ENCODE measurements around the gene MDM1.

The MDM1 gene

DNA sequence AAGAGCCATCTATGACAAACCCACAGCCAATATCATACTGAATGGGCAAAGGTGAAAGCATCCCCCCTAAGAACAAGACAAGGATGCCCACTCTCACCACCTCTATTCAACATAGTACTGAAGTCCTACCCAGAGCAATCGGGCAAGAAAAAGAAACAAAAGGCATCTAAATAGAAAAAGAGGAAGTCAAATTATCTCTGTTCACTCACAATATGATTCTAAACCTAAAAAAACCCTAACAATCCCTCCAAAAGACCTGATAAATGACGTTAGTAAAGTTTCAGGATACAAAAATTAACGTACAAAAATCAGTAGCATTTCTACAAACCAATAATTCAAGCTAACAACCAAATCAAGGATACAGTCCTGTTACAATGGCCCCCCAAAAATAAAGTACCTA is 26.9 kb downstream of the MDM1 start:
- ATAC-seq, result no peak
- TF ChIP-seq ZNF8 (CRISPR knock-in tag; IDR thresholded peaks at IDR 0.05) (no peak), PPARA (CRISPR knock-in tag; IDR thresholded peaks at IDR 0.05; ENCODE audit: borderline replicate concordance) (no peak), CSDC2 (CRISPR knock-in tag; IDR thresholded peaks at IDR 0.05) (no peak), ESRRG (CRISPR knock-in tag; IDR thresholded peaks at IDR 0.05) (no peak), ZNF70 (CRISPR knock-in tag; IDR thresholded peaks at IDR 0.05) (no peak), TCF4 (CRISPR knock-in tag; IDR thresholded peaks at IDR 0.05; ENCODE audit: borderline replicate concordance) (no peak), SNAI2 (CRISPR knock-in tag; IDR thresholded peaks at IDR 0.05) (no peak), ZC3H10 (CRISPR knock-in tag; IDR thresholded peaks at IDR 0.05) (no peak), TOX (CRISPR knock-in tag; IDR thresholded peaks at IDR 0.05; ENCODE audit: borderline replicate concordance) (no peak), ZFP3 (CRISPR knock-in tag; IDR thresholded peaks at IDR 0.05) (no peak), ZFP30 (CRISPR knock-in tag; IDR thresholded peaks at IDR 0.05) (no peak), OSR1 (CRISPR knock-in tag; IDR thresholded peaks at IDR 0.05) (no peak)
- TF ChIP-seq, protein P1, sequence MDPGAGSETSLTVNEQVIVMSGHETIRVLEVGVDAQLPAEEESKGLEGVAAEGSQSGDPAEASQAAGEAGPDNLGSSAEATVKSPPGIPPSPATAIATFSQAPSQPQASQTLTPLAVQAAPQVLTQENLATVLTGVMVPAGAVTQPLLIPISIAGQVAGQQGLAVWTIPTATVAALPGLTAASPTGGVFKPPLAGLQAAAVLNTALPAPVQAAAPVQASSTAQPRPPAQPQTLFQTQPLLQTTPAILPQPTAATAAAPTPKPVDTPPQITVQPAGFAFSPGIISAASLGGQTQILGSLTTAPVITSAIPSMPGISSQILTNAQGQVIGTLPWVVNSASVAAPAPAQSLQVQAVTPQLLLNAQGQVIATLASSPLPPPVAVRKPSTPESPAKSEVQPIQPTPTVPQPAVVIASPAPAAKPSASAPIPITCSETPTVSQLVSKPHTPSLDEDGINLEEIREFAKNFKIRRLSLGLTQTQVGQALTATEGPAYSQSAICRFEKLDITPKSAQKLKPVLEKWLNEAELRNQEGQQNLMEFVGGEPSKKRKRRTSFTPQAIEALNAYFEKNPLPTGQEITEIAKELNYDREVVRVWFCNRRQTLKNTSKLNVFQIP (CRISPR knock-in tag; IDR thresholded peaks at IDR 0.05; ENCODE audit: borderline replicate concordance, low read depth), result no peak
- TF ChIP-seq, protein P2, sequence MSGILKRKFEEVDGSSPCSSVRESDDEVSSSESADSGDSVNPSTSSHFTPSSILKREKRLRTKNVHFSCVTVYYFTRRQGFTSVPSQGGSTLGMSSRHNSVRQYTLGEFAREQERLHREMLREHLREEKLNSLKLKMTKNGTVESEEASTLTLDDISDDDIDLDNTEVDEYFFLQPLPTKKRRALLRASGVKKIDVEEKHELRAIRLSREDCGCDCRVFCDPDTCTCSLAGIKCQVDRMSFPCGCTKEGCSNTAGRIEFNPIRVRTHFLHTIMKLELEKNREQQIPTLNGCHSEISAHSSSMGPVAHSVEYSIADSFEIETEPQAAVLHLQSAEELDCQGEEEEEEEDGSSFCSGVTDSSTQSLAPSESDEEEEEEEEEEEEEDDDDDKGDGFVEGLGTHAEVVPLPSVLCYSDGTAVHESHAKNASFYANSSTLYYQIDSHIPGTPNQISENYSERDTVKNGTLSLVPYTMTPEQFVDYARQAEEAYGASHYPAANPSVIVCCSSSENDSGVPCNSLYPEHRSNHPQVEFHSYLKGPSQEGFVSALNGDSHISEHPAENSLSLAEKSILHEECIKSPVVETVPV (CRISPR knock-in tag; IDR thresholded peaks at IDR 0.05), result no peak
- TF ChIP-seq, protein P3, sequence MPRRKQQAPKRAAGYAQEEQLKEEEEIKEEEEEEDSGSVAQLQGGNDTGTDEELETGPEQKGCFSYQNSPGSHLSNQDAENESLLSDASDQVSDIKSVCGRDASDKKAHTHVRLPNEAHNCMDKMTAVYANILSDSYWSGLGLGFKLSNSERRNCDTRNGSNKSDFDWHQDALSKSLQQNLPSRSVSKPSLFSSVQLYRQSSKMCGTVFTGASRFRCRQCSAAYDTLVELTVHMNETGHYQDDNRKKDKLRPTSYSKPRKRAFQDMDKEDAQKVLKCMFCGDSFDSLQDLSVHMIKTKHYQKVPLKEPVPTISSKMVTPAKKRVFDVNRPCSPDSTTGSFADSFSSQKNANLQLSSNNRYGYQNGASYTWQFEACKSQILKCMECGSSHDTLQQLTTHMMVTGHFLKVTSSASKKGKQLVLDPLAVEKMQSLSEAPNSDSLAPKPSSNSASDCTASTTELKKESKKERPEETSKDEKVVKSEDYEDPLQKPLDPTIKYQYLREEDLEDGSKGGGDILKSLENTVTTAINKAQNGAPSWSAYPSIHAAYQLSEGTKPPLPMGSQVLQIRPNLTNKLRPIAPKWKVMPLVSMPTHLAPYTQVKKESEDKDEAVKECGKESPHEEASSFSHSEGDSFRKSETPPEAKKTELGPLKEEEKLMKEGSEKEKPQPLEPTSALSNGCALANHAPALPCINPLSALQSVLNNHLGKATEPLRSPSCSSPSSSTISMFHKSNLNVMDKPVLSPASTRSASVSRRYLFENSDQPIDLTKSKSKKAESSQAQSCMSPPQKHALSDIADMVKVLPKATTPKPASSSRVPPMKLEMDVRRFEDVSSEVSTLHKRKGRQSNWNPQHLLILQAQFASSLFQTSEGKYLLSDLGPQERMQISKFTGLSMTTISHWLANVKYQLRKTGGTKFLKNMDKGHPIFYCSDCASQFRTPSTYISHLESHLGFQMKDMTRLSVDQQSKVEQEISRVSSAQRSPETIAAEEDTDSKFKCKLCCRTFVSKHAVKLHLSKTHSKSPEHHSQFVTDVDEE (CRISPR knock-in tag; IDR thresholded peaks at IDR 0.05), result no peak
- TF ChIP-seq, protein P4, sequence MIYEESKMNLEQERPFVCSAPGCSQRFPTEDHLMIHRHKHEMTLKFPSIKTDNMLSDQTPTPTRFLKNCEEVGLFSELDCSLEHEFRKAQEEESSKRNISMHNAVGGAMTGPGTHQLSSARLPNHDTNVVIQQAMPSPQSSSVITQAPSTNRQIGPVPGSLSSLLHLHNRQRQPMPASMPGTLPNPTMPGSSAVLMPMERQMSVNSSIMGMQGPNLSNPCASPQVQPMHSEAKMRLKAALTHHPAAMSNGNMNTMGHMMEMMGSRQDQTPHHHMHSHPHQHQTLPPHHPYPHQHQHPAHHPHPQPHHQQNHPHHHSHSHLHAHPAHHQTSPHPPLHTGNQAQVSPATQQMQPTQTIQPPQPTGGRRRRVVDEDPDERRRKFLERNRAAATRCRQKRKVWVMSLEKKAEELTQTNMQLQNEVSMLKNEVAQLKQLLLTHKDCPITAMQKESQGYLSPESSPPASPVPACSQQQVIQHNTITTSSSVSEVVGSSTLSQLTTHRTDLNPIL (CRISPR knock-in tag; IDR thresholded peaks at IDR 0.05; ENCODE audit: low read depth), result no peak

DNA sequence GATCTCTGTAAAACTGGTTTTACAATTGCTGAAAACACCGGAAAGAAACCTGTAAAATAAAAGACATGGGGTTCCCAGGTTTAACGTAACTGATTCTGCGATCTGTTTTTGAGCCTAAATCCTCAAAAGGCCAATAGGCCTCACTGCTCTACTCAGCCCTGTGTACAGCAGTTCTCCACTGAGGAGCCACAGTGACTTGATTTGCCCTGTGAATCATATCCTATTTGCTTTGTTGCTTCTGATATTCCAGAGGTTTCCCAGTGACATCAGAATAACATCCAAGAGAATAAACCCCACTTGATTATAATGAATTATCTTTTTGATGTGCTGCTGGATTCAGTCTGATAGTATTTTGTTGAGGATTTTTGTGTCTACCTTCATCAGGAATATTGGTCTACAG is 27.5 kb downstream of the MDM1 start:
- ATAC-seq, result no peak
- TF ChIP-seq, protein P1 (CRISPR knock-in tag; IDR thresholded peaks at IDR 0.05; ENCODE audit: borderline replicate concordance, low read depth), result no peak
- TF ChIP-seq SNAI2 (CRISPR knock-in tag; IDR thresholded peaks at IDR 0.05) (no peak), ZC3H10 (CRISPR knock-in tag; IDR thresholded peaks at IDR 0.05) (no peak), RARB (CRISPR knock-in tag; IDR thresholded peaks at IDR 0.05) (no peak), ZNF565 (CRISPR knock-in tag; conservative IDR thresholded peaks at IDR 0.05; ENCODE audit: low read depth) (no peak), CSDC2 (CRISPR knock-in tag; IDR thresholded peaks at IDR 0.05) (no peak), ZNF8 (CRISPR knock-in tag; IDR thresholded peaks at IDR 0.05) (no peak), TCF4 (CRISPR knock-in tag; IDR thresholded peaks at IDR 0.05; ENCODE audit: borderline replicate concordance) (no peak), TOX (CRISPR knock-in tag; IDR thresholded peaks at IDR 0.05; ENCODE audit: borderline replicate concordance) (no peak), GLIS3 (CRISPR knock-in tag; IDR thresholded peaks at IDR 0.05) (no peak), PPARA (CRISPR knock-in tag; IDR thresholded peaks at IDR 0.05; ENCODE audit: borderline replicate concordance) (no peak), ZFP30 (CRISPR knock-in tag; IDR thresholded peaks at IDR 0.05) (no peak), BACH2 (CRISPR knock-in tag; IDR thresholded peaks at IDR 0.05; ENCODE audit: borderline replicate concordance) (no peak), OSR1 (CRISPR knock-in tag; IDR thresholded peaks at IDR 0.05) (no peak)
- TF ChIP-seq, protein P5, sequence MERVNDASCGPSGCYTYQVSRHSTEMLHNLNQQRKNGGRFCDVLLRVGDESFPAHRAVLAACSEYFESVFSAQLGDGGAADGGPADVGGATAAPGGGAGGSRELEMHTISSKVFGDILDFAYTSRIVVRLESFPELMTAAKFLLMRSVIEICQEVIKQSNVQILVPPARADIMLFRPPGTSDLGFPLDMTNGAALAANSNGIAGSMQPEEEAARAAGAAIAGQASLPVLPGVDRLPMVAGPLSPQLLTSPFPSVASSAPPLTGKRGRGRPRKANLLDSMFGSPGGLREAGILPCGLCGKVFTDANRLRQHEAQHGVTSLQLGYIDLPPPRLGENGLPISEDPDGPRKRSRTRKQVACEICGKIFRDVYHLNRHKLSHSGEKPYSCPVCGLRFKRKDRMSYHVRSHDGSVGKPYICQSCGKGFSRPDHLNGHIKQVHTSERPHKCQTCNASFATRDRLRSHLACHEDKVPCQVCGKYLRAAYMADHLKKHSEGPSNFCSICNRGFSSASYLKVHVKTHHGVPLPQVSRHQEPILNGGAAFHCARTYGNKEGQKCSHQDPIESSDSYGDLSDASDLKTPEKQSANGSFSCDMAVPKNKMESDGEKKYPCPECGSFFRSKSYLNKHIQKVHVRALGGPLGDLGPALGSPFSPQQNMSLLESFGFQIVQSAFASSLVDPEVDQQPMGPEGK (CRISPR knock-in tag; IDR thresholded peaks at IDR 0.05; ENCODE audit: borderline replicate concordance), result no peak
- TF ChIP-seq, protein P4 (CRISPR knock-in tag; IDR thresholded peaks at IDR 0.05; ENCODE audit: low read depth), result no peak
- TF ChIP-seq, protein P2 (CRISPR knock-in tag; IDR thresholded peaks at IDR 0.05), result no peak
- TF ChIP-seq, protein P3 (CRISPR knock-in tag; IDR thresholded peaks at IDR 0.05), result no peak

Data from SK-N-SH treated with all-trans-retinoic acid at 6 μM for 48 hours (cell line).